Measurements from ENCODE around the gene ZIC2.
"Not testable (repeated sequence)": the region's sequence is repeated elsewhere in the genome, so short reads cannot be mapped to it uniquely, and the experiment has no call there.

ZIC2 gene

GRCh38 chr13:99944606-99945005, 37.0 kb upstream of the ZIC2 start:
- DNase-seq (ENCODE audit: low read depth): no peak
- no peak for TF ChIP-seq CTCF (conservative IDR thresholded peaks at IDR 0.05; ENCODE audit: control insufficient read depth, insufficient read depth, low read depth, low read length)
- no peak overlapping the region for H3K4me3 ChIP-seq (ENCODE audit: control insufficient read depth, low read depth, low read length)

GRCh38 chr13:99945515-99945914, 36.1 kb upstream of the ZIC2 start:
- not testable (repeated sequence) for DNase-seq (ENCODE audit: low read depth)

GRCh38 chr13:99947666-99948065, 33.9 kb upstream of the ZIC2 start:
- TF ChIP-seq CTCF (conservative IDR thresholded peaks at IDR 0.05; ENCODE audit: control insufficient read depth, insufficient read depth, low read depth, low read length): no peak
- no peak overlapping the region for H3K4me3 ChIP-seq (ENCODE audit: control insufficient read depth, low read depth, low read length)
- DNase-seq (ENCODE audit: low read depth): no peak

More at GRCh38 chr13:99945515-99945914, 36.1 kb upstream of the ZIC2 start:
- H3K4me3 ChIP-seq (ENCODE audit: control insufficient read depth, low read depth, low read length): not testable (repeated sequence)

DNA sequence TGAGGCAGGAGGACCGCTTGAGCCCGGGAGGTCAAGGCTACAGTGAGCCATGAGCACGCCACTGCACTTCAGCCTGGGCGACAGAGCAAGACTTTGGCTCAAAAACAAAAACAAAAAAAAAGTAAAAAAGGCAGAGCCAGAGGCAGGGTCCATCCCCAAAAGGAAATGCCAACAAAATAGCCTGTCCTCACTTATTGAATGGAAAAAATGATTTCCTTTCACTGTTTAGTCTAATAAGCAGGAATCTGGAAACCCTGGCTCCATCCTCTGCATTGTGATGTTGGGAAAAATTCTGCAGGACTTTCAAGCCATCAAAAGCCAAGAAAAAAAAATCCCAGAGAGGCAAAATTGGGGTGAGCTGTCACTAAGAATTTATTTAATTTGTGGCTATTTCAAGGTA, 33.2 kb upstream of the ZIC2 start:
- no peak for TF ChIP-seq CTCF (conservative IDR thresholded peaks at IDR 0.05; ENCODE audit: control insufficient read depth, insufficient read depth, low read depth, low read length)
- no peak overlapping the region for H3K4me3 ChIP-seq (ENCODE audit: control insufficient read depth, low read depth, low read length)
- DNase-seq (ENCODE audit: low read depth): no peak

- H3K4me3 ChIP-seq (ENCODE audit: control insufficient read depth, low read depth, low read length): no peak overlapping the region
- no peak for DNase-seq (ENCODE audit: low read depth)
- no peak for TF ChIP-seq CTCF (conservative IDR thresholded peaks at IDR 0.05; ENCODE audit: control insufficient read depth, insufficient read depth, low read depth, low read length)
These were observed 32.5 kb upstream of the ZIC2 start for GRCh38 chr13:99948907-99949678.

GRCh38 chr13:99949679-99950413, 31.7 kb upstream of the ZIC2 start:
- no peak for TF ChIP-seq CTCF (conservative IDR thresholded peaks at IDR 0.05; ENCODE audit: control insufficient read depth, insufficient read depth, low read depth, low read length)
- no peak for DNase-seq (ENCODE audit: low read depth)
- H3K4me3 ChIP-seq (ENCODE audit: control insufficient read depth, low read depth, low read length): no peak overlapping the region

- H3K4me3 ChIP-seq (ENCODE audit: control insufficient read depth, low read depth, low read length); DNase-seq (ENCODE audit: low read depth): not testable (repeated sequence)
These were observed 29.9 kb upstream of the ZIC2 start for GRCh38 chr13:99951666-99952065.

Data from fibroblast of mammary gland (primary cell).